IPS-NIHi11 (cell line): Measurements from ENCODE around the gene RHBDF1.
A peak's percentile ranks its signal among the peaks of the same experiment; 100 is the strongest.

Experiments
- DNase-seq: peaks from one replicate; pipeline ENCODE4 v3.0.0; 2012; ENCODE audit warnings: mixed read lengths, low spot score

The RHBDF1 gene

GRCh38 chr16:74747-75334 lies 2.4 kb upstream of the RHBDF1 start:
- no peak for DNase-seq

GRCh38 chr16:74051-74746 lies 1.8 kb upstream of the RHBDF1 start:
- no peak for DNase-seq

DNA sequence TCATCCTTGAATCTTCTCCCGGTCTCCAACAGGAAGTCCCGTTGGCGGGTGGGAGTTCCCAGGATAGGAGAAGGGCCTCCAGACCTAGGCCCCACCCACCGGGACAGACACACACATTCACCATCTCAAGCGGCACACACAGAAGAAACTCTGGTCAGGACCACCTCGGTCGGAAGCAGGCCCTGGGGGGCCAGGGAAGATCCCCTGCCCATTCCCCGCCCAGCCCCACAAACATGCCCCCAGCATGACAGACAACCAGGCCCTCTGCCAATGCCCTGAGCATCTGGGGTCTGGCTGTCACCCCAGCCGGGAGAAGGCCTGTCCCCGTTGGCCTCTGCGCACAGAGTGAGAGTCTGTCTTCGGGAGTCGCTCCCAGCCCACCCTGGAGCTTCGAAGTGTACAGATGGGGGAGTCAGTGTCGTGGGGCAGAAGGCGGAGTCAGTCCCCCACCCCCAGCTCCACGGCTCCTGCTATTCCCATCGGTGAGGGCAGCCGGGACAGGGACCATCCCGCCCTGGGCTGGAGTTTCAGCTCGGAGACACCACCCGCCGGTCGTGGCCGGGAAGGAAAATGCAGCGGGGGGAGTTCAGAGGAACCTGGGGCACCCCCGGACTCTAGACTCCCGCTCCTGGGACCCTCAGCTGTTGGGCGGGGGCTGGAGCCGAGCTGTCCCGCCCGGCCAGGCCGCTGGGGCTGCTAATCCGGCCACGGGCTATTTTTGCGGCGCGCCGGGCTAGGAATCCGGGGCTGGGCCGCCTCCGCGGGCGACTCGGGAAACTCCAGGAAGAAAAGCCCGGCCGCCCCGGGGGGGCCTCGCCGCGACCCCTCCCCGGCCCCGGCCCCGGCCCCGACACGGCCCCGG lies 660 bp downstream of the RHBDF1 start:
- DNase-seq = peak; percentile 84

DNA sequence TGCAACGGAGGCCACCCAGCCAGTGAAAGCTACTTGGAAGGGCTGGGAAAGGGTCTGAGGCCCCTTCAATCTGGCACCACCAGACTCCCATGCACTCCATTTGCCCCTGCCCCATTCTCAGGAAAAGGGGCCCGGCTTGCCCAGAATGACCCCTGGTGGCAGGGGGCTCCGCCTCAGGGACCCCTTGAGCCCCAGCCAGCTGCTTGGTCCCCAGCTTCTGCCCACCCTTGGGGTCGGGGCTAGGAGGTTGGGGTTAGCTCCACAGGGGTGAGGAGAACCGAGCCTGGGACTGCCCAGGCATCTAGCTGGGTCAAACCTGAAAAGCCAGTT lies 1.3 kb downstream of the RHBDF1 start:
- DNase-seq = no peak

DNA sequence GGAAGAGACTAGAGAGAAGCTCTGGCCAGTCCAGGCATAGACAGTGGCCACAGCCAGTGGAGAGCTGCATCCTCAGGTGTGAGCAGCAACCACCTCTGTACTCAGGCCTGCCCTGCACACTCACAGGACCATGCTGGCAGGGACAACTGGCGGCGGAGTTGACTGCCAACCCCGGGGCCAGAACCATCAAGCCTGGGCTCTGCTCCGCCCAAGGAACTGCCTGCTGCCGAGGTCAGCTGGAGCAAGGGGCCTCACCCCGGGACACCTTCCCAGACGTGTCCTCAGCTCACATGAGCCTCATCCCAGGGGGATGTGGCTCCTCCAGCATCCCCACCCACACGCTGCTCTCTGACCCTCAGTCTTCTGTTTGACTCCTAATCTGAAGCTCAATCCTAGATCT lies 3.2 kb downstream of the RHBDF1 start:
- DNase-seq = no peak

- DNase-seq = no peak
Observed at GRCh38 chr16:67884-68789, 4.3 kb downstream of the RHBDF1 start.

DNA sequence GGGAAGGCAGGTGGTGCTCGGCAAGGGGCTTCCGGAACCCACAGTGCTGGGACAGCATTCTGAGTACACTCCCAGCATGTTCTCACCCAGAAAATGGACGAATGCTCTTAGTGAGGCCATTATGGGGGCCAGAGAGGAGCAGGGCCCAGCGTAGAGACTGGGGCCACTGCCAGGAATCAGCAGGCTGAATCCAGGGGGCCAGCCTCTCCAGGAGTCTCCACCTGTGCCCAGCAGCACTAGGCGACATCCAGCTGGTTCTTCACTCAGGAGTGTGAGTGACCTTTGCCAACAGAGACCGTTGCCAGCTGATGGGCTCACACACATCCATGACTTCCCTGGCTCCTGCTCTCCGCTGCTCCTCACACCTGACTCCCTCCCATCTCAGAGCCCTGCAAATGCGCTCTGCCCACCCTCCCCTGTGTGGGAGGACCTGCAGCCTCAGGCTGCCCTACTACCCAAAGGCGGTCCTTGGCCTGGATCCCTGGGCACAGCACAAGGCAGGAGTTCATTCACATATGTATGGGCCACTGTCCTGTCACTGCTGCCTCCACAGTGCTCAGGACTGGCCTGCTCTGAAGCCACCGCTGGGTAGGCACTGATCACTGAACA lies 5.1 kb downstream of the RHBDF1 start:
- DNase-seq = no peak

DNA sequence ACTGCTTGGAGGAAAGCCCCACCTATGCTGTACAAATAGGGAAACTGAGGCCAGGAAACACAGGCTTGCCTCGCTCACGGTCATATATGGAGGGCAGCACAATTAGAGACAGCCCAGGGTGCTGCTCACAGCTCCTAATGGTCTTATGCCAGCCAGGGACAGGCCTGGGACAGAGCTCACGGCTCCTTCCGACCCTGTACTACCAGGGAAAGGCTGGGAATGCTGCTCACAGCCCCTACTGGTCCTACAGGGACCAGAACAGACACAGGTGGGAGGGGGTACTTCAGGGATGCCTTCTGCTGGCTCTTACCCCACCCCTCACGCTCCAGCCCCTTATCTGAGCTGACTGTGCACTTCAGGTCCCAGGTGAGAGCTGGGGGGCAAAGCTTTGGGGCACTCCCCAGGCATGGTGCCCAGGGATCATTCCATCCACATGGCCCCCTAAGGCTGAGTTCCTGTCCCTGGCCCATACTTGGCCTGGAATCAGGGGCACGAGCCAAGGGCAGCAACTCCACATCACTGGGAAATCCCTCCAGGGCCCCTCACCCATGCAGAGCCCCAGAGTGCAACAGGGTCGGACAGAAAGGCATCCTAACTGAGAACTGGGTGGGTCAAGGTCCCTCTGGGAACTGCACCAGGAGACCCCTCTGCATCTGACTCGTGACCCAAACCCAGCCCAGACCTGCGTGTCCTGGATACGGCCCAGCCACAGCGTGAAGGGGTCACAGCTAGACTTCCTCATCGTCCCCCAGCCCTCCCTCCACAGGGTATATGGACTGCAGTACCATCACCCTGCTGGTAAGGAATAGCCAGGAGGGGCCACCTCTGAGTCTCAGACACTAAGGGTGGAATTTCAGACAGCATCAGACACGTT lies 5.9 kb downstream of the RHBDF1 start:
- DNase-seq = no peak

DNA sequence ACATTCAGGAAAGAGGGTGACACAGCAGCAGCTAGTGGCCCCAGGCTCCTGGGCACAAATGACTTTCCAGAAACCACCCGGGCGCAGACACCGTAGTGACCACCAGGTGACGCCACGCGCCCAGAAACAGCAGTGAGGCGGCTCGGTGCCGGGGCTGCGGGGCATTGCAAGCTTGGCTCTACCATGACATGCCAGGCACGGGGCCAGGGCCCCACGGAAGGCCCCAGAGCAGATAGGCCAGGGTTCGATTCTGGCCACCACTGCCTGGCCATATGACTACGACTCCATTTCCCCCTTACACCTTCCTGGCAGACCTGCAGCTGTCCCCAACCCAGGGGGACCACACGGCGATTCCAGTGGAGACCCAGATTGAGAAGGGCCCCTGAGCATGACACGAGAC lies 6.7 kb downstream of the RHBDF1 start:
- peak; percentile 92 for DNase-seq

DNA sequence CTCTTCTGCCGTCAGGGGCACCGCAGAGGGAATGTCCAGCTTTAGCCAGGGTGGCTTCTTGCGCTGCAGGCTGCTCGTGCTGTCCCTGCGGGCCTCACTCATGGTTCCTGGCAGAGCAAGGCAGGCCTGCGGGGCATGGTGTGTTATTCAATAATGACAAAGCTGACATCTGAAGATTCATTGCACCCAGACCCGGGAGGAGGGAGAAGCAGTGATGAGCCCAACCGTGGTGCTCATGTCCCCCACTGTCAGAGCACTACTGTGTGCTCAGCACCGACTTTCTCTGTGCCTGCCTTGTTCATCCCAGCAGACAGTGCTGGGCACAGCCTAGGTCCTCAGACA lies 7.5 kb downstream of the RHBDF1 start:
- DNase-seq = no peak

DNA sequence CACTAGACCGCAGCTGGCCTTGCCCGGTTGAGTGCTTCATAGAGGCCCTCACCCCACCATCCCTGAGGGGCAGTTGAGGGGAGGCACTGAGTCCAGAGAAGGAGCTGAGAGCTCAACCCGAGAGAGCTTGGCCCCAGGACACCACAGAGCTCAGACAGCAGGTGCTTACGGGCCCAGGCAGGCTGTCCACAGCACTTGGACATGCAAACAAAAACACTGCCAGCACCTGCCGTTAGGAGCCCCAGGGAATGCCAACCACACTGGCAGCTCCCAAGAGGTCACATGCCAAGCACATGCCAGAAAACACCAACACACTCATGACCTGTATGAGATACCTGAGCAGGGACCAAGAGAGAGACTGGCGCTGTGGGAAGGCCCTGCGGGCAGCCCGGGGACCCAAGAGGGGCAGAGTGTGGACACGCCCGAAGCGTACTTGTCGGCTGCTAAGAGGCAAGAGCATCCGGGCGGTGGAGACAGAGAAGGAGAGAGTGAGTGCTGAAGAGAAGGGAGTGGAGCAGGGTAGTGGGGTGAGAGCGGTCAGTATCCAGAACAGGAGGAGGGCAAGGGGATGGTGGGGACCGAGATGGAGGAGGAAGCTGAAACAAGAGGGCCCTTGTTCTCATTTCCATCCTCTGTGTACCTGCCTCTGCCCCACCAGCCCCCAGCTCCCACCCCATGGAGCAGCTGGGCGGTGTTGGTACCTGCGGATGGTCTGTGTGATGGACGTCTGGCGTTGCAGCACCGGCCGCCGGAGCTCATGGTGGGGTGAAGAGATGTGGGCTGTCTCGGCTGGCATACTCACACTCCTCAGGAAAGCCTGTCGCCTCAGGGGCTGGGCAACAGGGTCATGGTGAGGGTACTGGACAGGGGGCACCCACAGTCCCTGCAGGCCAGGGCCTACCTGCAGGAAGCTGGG lies 8.2 kb downstream of the RHBDF1 start:
- no peak for DNase-seq

GRCh38 chr16:63466-63865 lies 9.0 kb downstream of the RHBDF1 start:
- no peak for DNase-seq

GRCh38 chr16:62968-63391 lies 9.5 kb downstream of the RHBDF1 start:
- no peak for DNase-seq

DNA sequence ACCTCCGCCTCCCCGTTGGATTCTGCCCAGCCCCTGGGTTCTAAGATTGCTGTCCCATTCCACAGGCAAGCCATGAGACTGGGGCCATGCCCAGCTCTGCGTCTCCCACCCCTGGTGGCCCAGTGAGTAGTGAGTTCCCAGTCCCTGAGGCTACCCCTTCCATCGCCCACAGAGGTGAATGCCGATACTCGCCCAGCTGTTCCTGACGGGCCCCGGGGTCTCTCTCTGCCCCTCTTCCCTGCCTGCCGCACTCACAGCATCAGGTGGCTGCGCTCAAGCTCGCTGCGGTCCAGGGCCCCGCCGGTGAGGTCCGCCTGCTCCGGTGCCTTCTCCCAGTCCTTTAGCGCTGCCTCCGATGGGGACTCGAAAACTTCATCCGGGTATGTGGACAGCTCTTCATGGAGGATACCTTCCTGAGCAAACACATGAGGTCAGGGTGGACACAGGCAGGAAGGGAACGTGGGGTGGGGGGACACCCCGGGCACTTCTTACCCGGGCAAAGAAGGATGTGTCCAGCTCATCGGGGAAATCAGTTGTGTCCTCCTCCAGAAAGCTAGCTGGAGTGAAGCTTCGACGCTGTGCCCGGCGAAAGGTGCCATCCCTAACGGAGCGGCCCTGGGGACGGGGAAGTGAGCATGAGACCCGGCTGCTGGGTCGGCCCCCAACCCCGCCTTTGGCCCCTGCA lies 10.0 kb downstream of the RHBDF1 start:
- DNase-seq = no peak

DNA sequence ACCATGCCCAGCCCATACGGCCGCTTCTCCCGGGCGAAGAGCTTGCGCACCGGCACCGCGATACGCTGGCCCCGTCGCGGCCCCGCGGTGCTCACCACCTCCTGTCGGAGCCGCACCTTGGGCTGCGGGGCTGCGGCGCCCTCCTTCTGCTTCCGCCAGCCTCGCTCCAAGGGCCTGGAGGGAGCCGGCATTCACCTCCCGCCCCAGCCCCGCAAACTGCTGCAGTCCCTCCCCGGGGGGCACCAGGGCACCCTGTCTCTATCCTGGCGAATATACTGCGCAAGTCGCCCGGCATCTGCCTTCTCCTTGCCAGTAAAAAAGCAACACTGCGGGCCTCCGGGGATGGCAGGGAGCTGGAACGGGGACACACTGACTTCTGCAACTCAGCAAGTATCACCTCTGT lies 10.6 kb downstream of the RHBDF1 start:
- DNase-seq = no peak

GRCh38 chr16:60929-61878 lies 11.2 kb downstream of the RHBDF1 start:
- no peak for DNase-seq

DNA sequence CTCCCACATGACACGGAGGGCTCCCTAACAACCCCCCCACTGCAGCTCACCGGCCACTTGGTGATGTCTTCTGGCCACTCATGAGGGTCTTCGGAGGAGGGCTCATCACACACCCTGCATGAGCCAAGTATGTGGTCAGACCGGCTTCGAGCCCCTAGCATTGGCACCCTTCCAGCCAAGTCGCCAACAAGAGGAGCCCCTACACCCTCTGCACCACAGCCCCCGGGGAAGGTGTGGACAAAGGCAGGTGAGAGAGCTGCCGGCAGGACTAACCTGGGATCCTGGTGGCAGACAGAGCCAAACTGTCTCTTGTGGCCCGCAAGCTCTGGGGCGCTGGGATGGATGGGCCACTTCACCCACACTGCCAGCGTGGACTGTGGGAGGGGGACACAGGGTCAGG lies 12.3 kb downstream of the RHBDF1 start:
- no peak for DNase-seq

- no peak for DNase-seq
Observed at GRCh38 chr16:59440-60059, 12.9 kb downstream of the RHBDF1 start.
